A172 (cell line): ENCODE measurements around the gene FXR1. TPM values are rescaled to one million over a fixed set of nuclear protein-coding genes. Genes with fewer than 3 reads are reported as not detected.
"Not testable (repeated sequence)": the region's sequence is repeated elsewhere in the genome, so short reads cannot be mapped to it uniquely, and the experiment has no call there.

Experiments
- DNase-seq: peaks from one replicate; pipeline ENCODE4 v3.0.0-alpha.2; 2015; ENCODE audit warnings: low spot score
- total RNA-seq: library from RNA; depleted of rRNA; stranded (reverse); fragments of >200 nt; shearing (Covaris generic); gene quantifications from 2 replicates; pipeline ENCODE4 v1.2.3, GENCODE V29; 2014

The FXR1 gene
- total RNA-seq, 1 experiment from 2014 or later: 229 TPM

- no peak for DNase-seq
These were observed 22.2 kb downstream of the FXR1 start for GRCh38 chr3:180934638-180935037.

GRCh38 chr3:180940826-180941225 is 28.4 kb downstream of the FXR1 start:
- DNase-seq: no peak

GRCh38 chr3:180947761-180948390 is 35.4 kb downstream of the FXR1 start:
- DNase-seq: no peak

GRCh38 chr3:180959691-180960090 is 47.2 kb downstream of the FXR1 start:
- DNase-seq: no peak

GRCh38 chr3:180961087-180961486 is 48.6 kb downstream of the FXR1 start:
- no peak for DNase-seq

- DNase-seq: no peak
These were observed 49.1 kb downstream of the FXR1 start for GRCh38 chr3:180961552-180961951.

- no peak for DNase-seq
These were observed 50.1 kb downstream of the FXR1 start for GRCh38 chr3:180962530-180962929.

- no peak for DNase-seq
These were observed 58.5 kb downstream of the FXR1 start for GRCh38 chr3:180970931-180971330.

- DNase-seq: no peak
These were observed 61.1 kb downstream of the FXR1 start for GRCh38 chr3:180973543-180973942.

- DNase-seq: no peak
These were observed 61.8 kb downstream of the FXR1 start for GRCh38 chr3:180974286-180974685.

- DNase-seq: no peak
These were observed 65.0 kb downstream of the FXR1 start for GRCh38 chr3:180977498-180977897.

- DNase-seq: no peak
These were observed 67.5 kb downstream of the FXR1 start for GRCh38 chr3:180979961-180980360.

GRCh38 chr3:180980611-180981010 is 68.1 kb downstream of the FXR1 start:
- no peak for DNase-seq

GRCh38 chr3:180981912-180982311 is 69.4 kb downstream of the FXR1 start:
- DNase-seq: no peak

- no peak for DNase-seq
These were observed 70.7 kb downstream of the FXR1 start for GRCh38 chr3:180983136-180983535.

- not testable (repeated sequence) for DNase-seq
These were observed 73.9 kb downstream of the FXR1 start for GRCh38 chr3:180986366-180986765.

GRCh38 chr3:180987344-180987743 is 74.9 kb downstream of the FXR1 start:
- DNase-seq: no peak

GRCh38 chr3:180989291-180990163 is 77.1 kb downstream of the FXR1 start, which contains the start of gene DNAJC19:
Gene DNAJC19 (minus strand): TSS chr3:180989736. CDS start chr3:180989602, 134 bp downstream.
- DNase-seq: peak; percentile 96

GRCh38 chr3:180990505-180990904 is 78.0 kb downstream of the FXR1 start:
- DNase-seq: no peak

GRCh38 chr3:180996415-180996932 is 84.0 kb downstream of the FXR1 start:
- no peak for DNase-seq

- DNase-seq: not testable (repeated sequence)
These were observed 89.9 kb downstream of the FXR1 start for GRCh38 chr3:181002331-181002730.

- not testable (repeated sequence) for DNase-seq
These were observed 91.0 kb downstream of the FXR1 start for GRCh38 chr3:181003469-181003868.

GRCh38 chr3:181006541-181006940 is 94.1 kb downstream of the FXR1 start:
- DNase-seq: no peak
